ENCODE measurements around the gene BBS10. TPM values are rescaled to one million over a fixed set of nuclear protein-coding genes. Genes with fewer than 3 reads are reported as not detected.
A peak's percentile ranks its signal among the peaks of the same experiment; 100 is the strongest.

BBS10 gene
- total and polyA plus RNA-seq, 9 of the 15 experiments (the other 6 are each of a cell fraction or from before 2014, with no cell fraction given) = 2.3 to 14.9 (median 5.9) TPM

DNA sequence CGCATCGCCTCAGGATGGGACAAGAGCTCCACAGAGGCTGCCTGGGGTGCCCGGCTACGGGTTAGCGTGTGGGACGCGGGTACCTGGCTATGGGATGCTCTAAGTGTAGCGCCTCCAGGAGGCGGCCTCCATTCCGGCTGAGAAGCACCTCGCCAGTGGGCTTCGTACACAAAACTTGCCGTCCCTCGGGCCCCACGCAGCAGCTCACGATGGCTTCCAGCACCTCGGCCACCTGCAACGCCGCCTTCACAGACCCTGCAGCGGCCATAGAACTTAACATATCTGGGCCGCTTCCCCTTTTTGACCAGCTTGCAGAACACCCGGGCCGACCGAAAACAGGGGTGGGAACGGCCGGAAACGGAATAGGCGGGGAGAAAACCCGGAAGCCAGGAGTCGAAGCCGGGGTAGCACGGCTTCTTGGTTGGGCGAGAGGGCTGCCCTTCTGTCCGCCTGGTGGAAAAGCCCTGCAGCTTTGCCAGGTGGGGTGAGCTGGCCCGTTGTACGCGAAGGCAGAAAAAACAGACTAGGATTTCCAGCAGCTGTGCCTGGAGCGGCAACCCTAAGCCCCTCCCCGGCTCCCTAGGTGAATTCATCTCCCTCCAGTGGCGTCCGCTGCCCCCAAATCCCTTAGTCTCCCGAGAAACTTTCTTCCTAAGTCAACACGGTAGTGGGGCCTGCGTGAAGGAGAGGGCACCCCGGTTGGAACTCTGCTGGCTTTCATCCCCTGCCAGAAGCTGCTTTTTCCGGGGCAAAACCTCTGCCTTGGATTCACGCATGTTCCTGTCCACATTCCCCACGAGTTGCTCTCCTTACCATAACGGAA, at the start of gene BBS10 (continued):
- TF ChIP-seq ZBTB12 (CRISPR knock-in tag; IDR thresholded peaks at IDR 0.05) (no peak), L3MBTL2 (IDR thresholded peaks at IDR 0.05) (peak; percentile 89), RFX1 (IDR thresholded peaks at IDR 0.05) (no peak), GABPB2 (CRISPR knock-in tag; conservative IDR thresholded peaks at IDR 0.05) (no peak), CC2D1A (IDR thresholded peaks at IDR 0.05) (0 out of 2 replicates have a peak, but pooled peaks have one; percentile 32), SMAD3 (CRISPR knock-in tag; conservative IDR thresholded peaks at IDR 0.05) (no peak), C11orf30 (IDR thresholded peaks at IDR 0.05; ENCODE audit: low read depth) (peak; percentile 96), POLR3G (IDR thresholded peaks at IDR 0.05; ENCODE audit: extremely low read depth, insufficient read length, insufficient replicate concordance) (no peak), KDM1A (IDR thresholded peaks at IDR 0.05) (no peak), TAF7 (tag; IDR thresholded peaks at IDR 0.05) (peak; percentile 37; the same call in 1 of the 2 replicates), RFX5 (IDR thresholded peaks at IDR 0.05; ENCODE audit: low read depth, low read length) (no peak), ELF1 (tag; IDR thresholded peaks at IDR 0.05) (peak; percentile 97), PHTF2 (CRISPR knock-in tag; IDR thresholded peaks at IDR 0.05) (no peak), GABPB1 (CRISPR knock-in tag; IDR thresholded peaks at IDR 0.05) (peak; percentile 95), RBBP5 (IDR thresholded peaks at IDR 0.05; ENCODE audit: borderline replicate concordance, insufficient read depth, low read length, poor library complexity, severe bottlenecking) (peak; percentile 86), CHAMP1 (IDR thresholded peaks at IDR 0.05) (no peak), KDM5B (IDR thresholded peaks at IDR 0.05; ENCODE audit: insufficient replicate concordance, low read depth, low read length) (peak; percentile 87), MTA3 (IDR thresholded peaks at IDR 0.05; ENCODE audit: borderline replicate concordance) (no peak; the same call in 1 of the 2 replicates), MAFG (tag; conservative IDR thresholded peaks at IDR 0.05) (peak; percentile 53), PCBP2 (IDR thresholded peaks at IDR 0.05; ENCODE audit: low read depth, low read length, poor library complexity, severe bottlenecking) (no peak), MEF2A (IDR thresholded peaks at IDR 0.05; ENCODE audit: control insufficient read depth, low read depth, low read length) (no peak), ILK (tag; IDR thresholded peaks at IDR 0.05; ENCODE audit: borderline replicate concordance, low read depth) (no peak), RUNX1 (IDR thresholded peaks at IDR 0.05; ENCODE audit: low read depth) (0 out of 2 replicates have a peak, but pooled peaks have one; percentile 17), NUFIP1 (IDR thresholded peaks at IDR 0.05; ENCODE audit: partially characterized antibody) (no peak)
- TF ChIP-seq, protein P1, sequence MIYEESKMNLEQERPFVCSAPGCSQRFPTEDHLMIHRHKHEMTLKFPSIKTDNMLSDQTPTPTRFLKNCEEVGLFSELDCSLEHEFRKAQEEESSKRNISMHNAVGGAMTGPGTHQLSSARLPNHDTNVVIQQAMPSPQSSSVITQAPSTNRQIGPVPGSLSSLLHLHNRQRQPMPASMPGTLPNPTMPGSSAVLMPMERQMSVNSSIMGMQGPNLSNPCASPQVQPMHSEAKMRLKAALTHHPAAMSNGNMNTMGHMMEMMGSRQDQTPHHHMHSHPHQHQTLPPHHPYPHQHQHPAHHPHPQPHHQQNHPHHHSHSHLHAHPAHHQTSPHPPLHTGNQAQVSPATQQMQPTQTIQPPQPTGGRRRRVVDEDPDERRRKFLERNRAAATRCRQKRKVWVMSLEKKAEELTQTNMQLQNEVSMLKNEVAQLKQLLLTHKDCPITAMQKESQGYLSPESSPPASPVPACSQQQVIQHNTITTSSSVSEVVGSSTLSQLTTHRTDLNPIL (CRISPR knock-in tag; IDR thresholded peaks at IDR 0.05) = no peak
